HCT116 (cell line): ENCODE results near the gene SOHLH2. TPM values are rescaled to one million over a fixed set of nuclear protein-coding genes. Genes with fewer than 3 reads are reported as not detected.

Experiments used
- ATAC-seq: fragments of 200-7000 bp; cut with Tn5 transposase; 2 replicates; pipeline ENCODE4 v1.9.1; 2020; ENCODE audit warnings: mild to moderate bottlenecking, moderate library complexity
- Bru-seq: library from RNA; stranded (reverse); fragments of 400-500 nt; gene quantifications from one replicate; lab custom pipeline; 2021; lab: Mats Ljungman, UMichigan
- BruChase-seq, 2 experiments: library from RNA; stranded (reverse); fragments of 400-500 nt; gene quantifications; one replicate each; lab custom pipeline; 2021; lab: Mats Ljungman, UMichigan
- BruUV-seq: library from RNA; stranded (reverse); fragments of 400-500 nt; replicated peaks from 2 replicates; lab custom pipeline; 2021; lab: Mats Ljungman, UMichigan
- CTCF ChIA-PET: fragments of 300-600 bp; sonication (Branson Sonifier 250); formaldehyde crosslinking; loops from one replicate; lab custom pipeline; 2021; ENCODE audit warnings: antibody characterized with exemption; lab: Charles Lee
- POLR2A ChIA-PET: fragments of 300-600, 350-600 bp; sonication (Branson Sonifier 250); formaldehyde crosslinking; loops from one replicate; lab custom pipeline; 2021; ENCODE audit warnings: antibody characterized with exemption; lab: Charles Lee
- RAD21 ChIA-PET, 2 experiments: fragments of 300-600 bp; sonication (Branson Sonifier 250); formaldehyde crosslinking; loops; one replicate each; lab custom pipeline; 2023; ENCODE audit warnings: low total read pairs in 2 of 2; ENCODE audit not compliant: uncharacterized antibody in 2 of 2, unreplicated experiment in 2 of 2, low non-redundant PET in 1 of 2; lab: Charles Lee
- DNase-seq: peaks from one replicate; pipeline ENCODE4 v3.0.0-alpha.2; 2010; ENCODE audit warnings: low read depth, low spot score
- H2AFZ ChIP-seq: fragments of 200-600 bp; shearing (Covaris generic), sonication (generic); 2 replicates; pipeline ENCODE4 v1.6.1; 2017; ENCODE audit warnings: low read depth, mixed run types, mixed read lengths, antibody characterized with exemption, low read length; ENCODE audit not compliant: poor library complexity, severe bottlenecking
- H3K27ac ChIP-seq: 2 replicates; pipeline ENCODE4 v1.5.1; 2012; ENCODE audit warnings: low read depth, low read length
- H3K27me3 ChIP-seq: fragments of 200-600 bp; sonication (generic); 2 replicates; pipeline ENCODE4 v1.6.1; 2016; ENCODE audit warnings: mixed run types, low read length, mixed read lengths; ENCODE audit not compliant: insufficient read depth
- H3K36me3 ChIP-seq, 2 experiments: fragments of 200-500 bp in 1 of 2; fragments of 200-600 bp in 1 of 2; sonication (Bioruptor generic) in 1 of 2; sonication (generic) in 1 of 2; 2 replicates each; pipeline versions ENCODE4 v1.5.1 to v1.6.1; 2014 to 2016; ENCODE audit warnings: low read length in 2 of 2, inconsistent platforms in 1 of 2, mixed read lengths in 1 of 2, mixed run types in 1 of 2; ENCODE audit not compliant: insufficient read depth in 2 of 2, control insufficient read depth in 1 of 2
- H3K4me1 ChIP-seq, 2 experiments: fragments of 200-600 bp in 1 of 2; sonication (generic) in 1 of 2; 2 replicates each; pipeline versions ENCODE4 v1.5.1 to v1.6.1; 2012 to 2017; ENCODE audit warnings: low read length in 2 of 2, inconsistent platforms in 1 of 2, mild to moderate bottlenecking in 1 of 2, mixed read lengths in 1 of 2, mixed run types in 1 of 2, moderate library complexity in 1 of 2; ENCODE audit not compliant: insufficient read depth in 2 of 2, control insufficient read depth in 1 of 2
- H3K4me2 ChIP-seq: fragments of 200-600 bp; sonication (generic); 2 replicates; pipeline ENCODE4 v1.6.1; 2017; ENCODE audit warnings: mixed run types, low read length, mixed read lengths
- H3K4me3 ChIP-seq, 2 experiments: fragments of 200-600 bp in 1 of 2; sonication (generic) in 1 of 2; replicated peaks in 1 of 2; 2 replicates each; pipeline ENCODE4 v1.5.1; 2011 to 2016; ENCODE audit warnings: low read length in 2 of 2, control low read depth in 1 of 2, low read depth in 1 of 2, mild to moderate bottlenecking in 1 of 2, mixed read lengths in 1 of 2, mixed run types in 1 of 2
- H3K79me2 ChIP-seq: fragments of 200-600 bp; sonication (generic); 2 replicates; pipeline ENCODE4 v1.6.1; 2017; ENCODE audit warnings: mild to moderate bottlenecking, mixed run types, low read length, moderate library complexity, mixed read lengths; ENCODE audit not compliant: insufficient read depth
- H3K9ac ChIP-seq: fragments of 200-600 bp; sonication (generic); 2 replicates; pipeline ENCODE4 v1.6.1; 2016; ENCODE audit warnings: low read length, mixed read lengths
- H3K9me2 ChIP-seq: fragments of 200-600 bp; sonication (generic), shearing (Covaris generic); 2 replicates; pipeline ENCODE4 v1.6.1; 2017; ENCODE audit warnings: mixed run types, mild to moderate bottlenecking, moderate library complexity; ENCODE audit not compliant: insufficient read depth
- H3K9me3 ChIP-seq, 2 experiments: fragments of 200-500 bp in 1 of 2; fragments of 200-600 bp in 1 of 2; sonication (Bioruptor generic) in 1 of 2; sonication (generic) in 1 of 2; 2 replicates each; pipeline ENCODE4 v1.6.1; 2014 to 2017; ENCODE audit warnings: low read length in 2 of 2, mixed read lengths in 2 of 2, inconsistent platforms in 1 of 2, low read depth in 1 of 2, mild to moderate bottlenecking in 1 of 2, mixed run types in 1 of 2, moderate library complexity in 1 of 2; ENCODE audit not compliant: control insufficient read depth in 1 of 2, insufficient read depth in 1 of 2
- H4K20me1 ChIP-seq: fragments of 200-600 bp; sonication (generic), shearing (Covaris generic); 2 replicates; pipeline ENCODE4 v1.6.1; 2017; ENCODE audit warnings: mixed run types, mild to moderate bottlenecking, moderate library complexity; ENCODE audit not compliant: insufficient read depth
- CBX3 ChIP-seq: IDR thresholded peaks from 2 replicates; pipeline ENCODE4 v1.6.1; 2012; ENCODE audit warnings: low read depth
- JUND ChIP-seq: IDR thresholded peaks from 2 replicates; pipeline ENCODE4 v1.6.1; 2012
- MAX ChIP-seq: IDR thresholded peaks from 2 replicates; pipeline ENCODE4 v1.6.1; 2012
- POLR2A ChIP-seq: IDR thresholded peaks from 2 replicates; pipeline ENCODE4 v1.7.0; 2011; ENCODE audit warnings: borderline replicate concordance; ENCODE audit not compliant: insufficient read depth, insufficient read length; ENCODE audit errors: extremely low read depth
- RAD21 ChIP-seq: IDR thresholded peaks from 2 replicates; pipeline ENCODE4 v1.6.1; 2012; ENCODE audit warnings: low read depth, mild to moderate bottlenecking
- SIN3A ChIP-seq: IDR thresholded peaks from 2 replicates; pipeline ENCODE4 v1.6.1; 2012; ENCODE audit warnings: low read depth
- ZBTB33 ChIP-seq: IDR thresholded peaks from 2 replicates; pipeline ENCODE4 v1.6.1; 2011; ENCODE audit warnings: mild to moderate bottlenecking, low read length, moderate library complexity; ENCODE audit not compliant: insufficient replicate concordance; ENCODE audit errors: extremely low read depth
- intact Hi-C: fragments of 100-400 bp; cut with micrococcal nuclease; formaldehyde crosslinking; loops from 2 replicates; pipeline ENCODE4 v1.10.0; 2022
- long read RNA-seq: library from polyadenylated mRNA; unstranded; transcript quantifications from one replicate; pipeline ENCODE4 v2.0.0, GENCODE V29; 2021; ENCODE audit not compliant: unreplicated experiment
- polyA plus RNA-seq: library from polyadenylated mRNA; unstranded; fragments of >200 nt; gene quantifications from 2 replicates; pipeline ENCODE4 v1.2.1, GENCODE V29; 2012; ENCODE audit warnings: missing spikeins
- total RNA-seq: library from RNA; stranded (reverse); gene quantifications from one replicate; pipeline ENCODE4 v1.2.1, GENCODE V29; 2021; ENCODE audit not compliant: unreplicated experiment

SOHLH2 gene
- total RNA-seq (not detected), Bru-seq, nascent RNA (percentile 4 among the genes with signal in this experiment), BruChase-seq, experiment 1, labeled RNA remaining after a 6-hour chase (not detected), BruChase-seq, experiment 2, labeled RNA remaining after a 2-hour chase (not detected)
- not detected in 2 replicates for polyA plus RNA-seq
- long read RNA-seq = 0 reads

- ChIA-PET CTCF (no interaction called here), POLR2A (no interaction called here), RAD21 (no interaction called here)
- Histone ChIP-seq H3K79me2 (no peaks in the 10 kb centered on the region), H2AFZ (no peak within 1 kb of the TSS), H3K27ac (no peak within 1 kb of the TSS), H3K9me3 (peaks cover 0 to 19% of the 10 kb centered on the region in 2 experiments; a peak in 3 of 4 replicates), H3K4me2 (no peak within 1 kb of the TSS), H3K4me3 (no peak within 1 kb of the TSS), H3K36me3 (no peaks in the 10 kb centered on the region), H3K27me3 (no peaks in the 10 kb centered on the region), H3K9ac (no peak within 1 kb of the TSS), H4K20me1 (no peaks in the 10 kb centered on the region), H3K9me2 (no peaks in the 10 kb centered on the region), H3K4me1 (no peaks in the 10 kb centered on the region)
- no peak for ATAC-seq
- TF ChIP-seq JUND = no peak
- no peak for TF ChIP-seq MAX
- no peak for TF ChIP-seq RAD21
- TF ChIP-seq POLR2A = no peak
- TF ChIP-seq SIN3A = no peak
- no peak for TF ChIP-seq CBX3
- TF ChIP-seq ZBTB33 = no peak
- no peak for DNase-seq
- intact Hi-C loops = no loop called here
- no TSS peak for BruUV-seq
Measured at GRCh38 chr13:36214163-36214921, at the start of gene SOHLH2. Gene SOHLH2, minus strand, starts transcription at chr13:36214556. Its CDS starts 30 bp downstream, at chr13:36214526.
